Karpas-422 (cell line): ENCODE data around the gene RABAC1. TPM values are rescaled to one million over a fixed set of nuclear protein-coding genes. Genes with fewer than 3 reads are reported as not detected.

Source experiments
- DNase-seq: peaks from one replicate; pipeline ENCODE4 v3.0.0-alpha.2; 2015
- H2AFZ ChIP-seq: fragments of 200-600 bp; sonication (generic); 2 replicates; pipeline ENCODE4 v1.6.1; 2014; ENCODE audit warnings: antibody characterized with exemption, low read length, mixed read lengths
- H3K27ac ChIP-seq: fragments of 200-600 bp; sonication (generic); 2 replicates; pipeline ENCODE4 v1.5.1; 2014; ENCODE audit warnings: mild to moderate bottlenecking, low read length, moderate library complexity
- H3K27me3 ChIP-seq: fragments of 200-600 bp; sonication (generic); 2 replicates; pipeline ENCODE4 v1.6.1; 2014; ENCODE audit warnings: low read length, mixed read lengths
- H3K36me3 ChIP-seq: fragments of 200-600 bp; sonication (generic); 2 replicates; pipeline ENCODE4 v1.6.1; 2014; ENCODE audit warnings: low read length, mixed read lengths; ENCODE audit not compliant: insufficient read depth
- H3K4me1 ChIP-seq: fragments of 200-600 bp; sonication (generic); 2 replicates; pipeline ENCODE4 v1.6.1; 2014; ENCODE audit warnings: mild to moderate bottlenecking, low read length, mixed read lengths
- H3K4me2 ChIP-seq: fragments of 200-600 bp; sonication (generic); 2 replicates; pipeline ENCODE4 v1.6.1; 2014; ENCODE audit warnings: low read length, low read depth, mild to moderate bottlenecking; ENCODE audit not compliant: poor library complexity, severe bottlenecking
- H3K4me3 ChIP-seq: fragments of 200-600 bp; sonication (generic); 2 replicates; pipeline ENCODE4 v1.5.1; 2014; ENCODE audit warnings: mild to moderate bottlenecking, antibody characterized with exemption, low read length, mixed read lengths
- H3K79me2 ChIP-seq: fragments of 200-600 bp; sonication (generic); 2 replicates; pipeline ENCODE4 v1.6.1; 2014; ENCODE audit warnings: mild to moderate bottlenecking, low read length, mixed read lengths
- H3K9ac ChIP-seq: fragments of 200-600 bp; sonication (generic); 2 replicates; pipeline ENCODE4 v1.6.0; 2014; ENCODE audit warnings: low read length
- H3K9me2 ChIP-seq: fragments of 200-600 bp; sonication (generic), shearing (Covaris generic); replicated peaks from 2 replicates; pipeline ENCODE4 v1.6.0; 2014; ENCODE audit warnings: mild to moderate bottlenecking, low read length, moderate library complexity; ENCODE audit not compliant: insufficient read depth
- H3K9me3 ChIP-seq: fragments of 300-700, 200-600 bp; sonication (generic); 2 replicates; pipeline ENCODE4 v1.6.1; 2014; ENCODE audit warnings: low read length, mixed read lengths
- H4K20me1 ChIP-seq: fragments of 200-600 bp; sonication (generic); 2 replicates; pipeline ENCODE4 v1.6.1; 2014; ENCODE audit warnings: mild to moderate bottlenecking, antibody characterized with exemption, low read length, low read depth; ENCODE audit not compliant: insufficient read depth
- total RNA-seq: library from RNA; depleted of rRNA; stranded (reverse); fragments of >200 nt; shearing (Covaris generic); gene quantifications from 2 replicates; pipeline ENCODE4 v1.2.3, GENCODE V29; 2014; ENCODE audit warnings: low replicate concordance; rRNA removed

The RABAC1 gene
- total RNA-seq = 270 and 367 TPM in 2 replicates

GRCh38 chr19:41959056-41960053 lies at the start of gene RABAC1:
TSS of gene RABAC1 (minus strand) at chr19:41959321. CDS start at chr19:41959292, 29 bp downstream.
- peak; percentile 96 for DNase-seq
- H2AFZ ChIP-seq = peak within 1 kb of the TSS; percentile 88; the same call in 1 of the 2 replicates
- no peaks in the 10 kb centered on the region for H3K9me3 ChIP-seq
- H3K4me3 ChIP-seq = peak within 1 kb of the TSS; percentile 92
- peaks cover 16% of the 10 kb centered on the region for H3K4me1 ChIP-seq
- no peaks in the 10 kb centered on the region; the same call in 1 of the 2 replicates for H3K36me3 ChIP-seq
- H3K9me2 ChIP-seq = no peaks in the 10 kb centered on the region
- H3K27me3 ChIP-seq = no peaks in the 10 kb centered on the region
- H3K27ac ChIP-seq = peak within 1 kb of the TSS; percentile 71
- peak within 1 kb of the TSS; percentile 95 for H3K9ac ChIP-seq
- peaks cover 5% of the 10 kb centered on the region; the same call in 1 of the 2 replicates for H3K79me2 ChIP-seq
- H4K20me1 ChIP-seq = no peaks in the 10 kb centered on the region
- H3K4me2 ChIP-seq = peak within 1 kb of the TSS; percentile 96

GRCh38 chr19:42006569-42006968 lies 47.4 kb upstream of the RABAC1 start:
- Histone ChIP-seq H3K79me2 (no peaks in the 10 kb centered on the region), H3K9me2 (no peaks in the 10 kb centered on the region), H3K4me1 (no peaks in the 10 kb centered on the region), H3K9me3 (no peaks in the 10 kb centered on the region), H3K4me2 (no peak overlapping the region), H3K27me3 (no peaks in the 10 kb centered on the region), H3K9ac (no peak overlapping the region), H4K20me1 (no peaks in the 10 kb centered on the region), H3K36me3 (no peaks in the 10 kb centered on the region), H2AFZ (no peak overlapping the region), H3K27ac (no peak overlapping the region), H3K4me3 (no peak overlapping the region)
- DNase-seq = no peak

GRCh38 chr19:42005504-42005903 lies 46.4 kb upstream of the RABAC1 start:
- Histone ChIP-seq H3K27me3 (no peaks in the 10 kb centered on the region), H3K9me3 (no peaks in the 10 kb centered on the region), H3K9me2 (no peaks in the 10 kb centered on the region), H3K4me1 (no peaks in the 10 kb centered on the region), H4K20me1 (no peaks in the 10 kb centered on the region), H3K9ac (no peak overlapping the region), H3K27ac (no peak overlapping the region), H3K36me3 (no peaks in the 10 kb centered on the region), H3K4me2 (no peak overlapping the region), H2AFZ (no peak overlapping the region), H3K4me3 (no peak overlapping the region), H3K79me2 (no peaks in the 10 kb centered on the region)
- no peak for DNase-seq

GRCh38 chr19:42003506-42004294 lies 44.6 kb upstream of the RABAC1 start:
- Histone ChIP-seq H3K27ac (no peak overlapping the region), H3K36me3 (no peaks in the 10 kb centered on the region), H3K9me2 (no peaks in the 10 kb centered on the region), H3K79me2 (no peaks in the 10 kb centered on the region), H3K4me1 (no peaks in the 10 kb centered on the region), H3K9me3 (no peaks in the 10 kb centered on the region), H4K20me1 (no peaks in the 10 kb centered on the region), H3K9ac (no peak overlapping the region), H3K4me3 (no peak overlapping the region), H3K4me2 (no peak overlapping the region), H3K27me3 (no peaks in the 10 kb centered on the region), H2AFZ (no peak overlapping the region)
- no peak for DNase-seq

GRCh38 chr19:41999878-42000208 lies 40.7 kb upstream of the RABAC1 start:
- no peaks in the 10 kb centered on the region for H3K27me3 ChIP-seq

GRCh38 chr19:41999071-41999877 lies 40.2 kb upstream of the RABAC1 start:
- no peaks in the 10 kb centered on the region for H3K9me2 ChIP-seq
- no peak overlapping the region for H3K9ac ChIP-seq
- no peak for DNase-seq
- no peak overlapping the region for H3K4me2 ChIP-seq
- no peaks in the 10 kb centered on the region for H3K79me2 ChIP-seq
- H2AFZ ChIP-seq = no peak overlapping the region
- H4K20me1 ChIP-seq = no peaks in the 10 kb centered on the region; the same call in 1 of the 2 replicates
- peaks cover 33% of the 10 kb centered on the region for H3K4me1 ChIP-seq
- H3K4me3 ChIP-seq = no peak overlapping the region
- H3K27me3 ChIP-seq = no peaks in the 10 kb centered on the region
- no peak overlapping the region for H3K27ac ChIP-seq
- no peaks in the 10 kb centered on the region for H3K9me3 ChIP-seq
- H3K36me3 ChIP-seq = no peaks in the 10 kb centered on the region

More at GRCh38 chr19:41999878-42000208, 40.7 kb upstream of the RABAC1 start:
- no peaks in the 10 kb centered on the region for H3K9me3 ChIP-seq
- no peak overlapping the region for H3K4me2 ChIP-seq
- H3K9ac ChIP-seq = no peak overlapping the region
- H3K27ac ChIP-seq = no peak overlapping the region
- H2AFZ ChIP-seq = no peak overlapping the region
- H3K9me2 ChIP-seq = no peaks in the 10 kb centered on the region
- no peaks in the 10 kb centered on the region for H3K79me2 ChIP-seq
- H3K36me3 ChIP-seq = no peaks in the 10 kb centered on the region
- H3K4me1 ChIP-seq = peaks cover 27% of the 10 kb centered on the region
- H4K20me1 ChIP-seq = no peaks in the 10 kb centered on the region; the same call in 1 of the 2 replicates
- H3K4me3 ChIP-seq = no peak overlapping the region
- DNase-seq = no peak

GRCh38 chr19:41998246-41999020 lies 39.3 kb upstream of the RABAC1 start:
- no peaks in the 10 kb centered on the region for H3K9me2 ChIP-seq
- peaks cover 1% of the 10 kb centered on the region; the same call in 1 of the 2 replicates for H3K79me2 ChIP-seq
- H2AFZ ChIP-seq = no peak overlapping the region
- H3K4me3 ChIP-seq = peak overlapping the region; percentile 53; the same call in 1 of the 2 replicates
- peaks cover 34% of the 10 kb centered on the region for H3K4me1 ChIP-seq
- H3K36me3 ChIP-seq = no peaks in the 10 kb centered on the region
- no peaks in the 10 kb centered on the region; the same call in 1 of the 2 replicates for H4K20me1 ChIP-seq
- no peak overlapping the region for H3K27ac ChIP-seq
- H3K4me2 ChIP-seq = peak overlapping the region; percentile 72
- H3K9ac ChIP-seq = peak overlapping the region; percentile 41; the same call in 1 of the 2 replicates
- DNase-seq = peak; percentile 87
- no peaks in the 10 kb centered on the region for H3K9me3 ChIP-seq
- H3K27me3 ChIP-seq = no peaks in the 10 kb centered on the region
